Eye (tissue), 1 donor: ENCODE data around the gene GSTM3.
"Not testable (repeated sequence)": the region's sequence is repeated elsewhere in the genome, so short reads cannot be mapped to it uniquely, and the experiment has no call there.

ENCODE experiments used
- DNase-seq: peaks from one replicate; pipeline ENCODE4 v3.0.0-alpha.2; 2015

Gene GSTM3

GRCh38 chr1:109761227-109762038 lies 20.6 kb upstream of the GSTM3 start:
- peak; percentile 50 for DNase-seq

DNA sequence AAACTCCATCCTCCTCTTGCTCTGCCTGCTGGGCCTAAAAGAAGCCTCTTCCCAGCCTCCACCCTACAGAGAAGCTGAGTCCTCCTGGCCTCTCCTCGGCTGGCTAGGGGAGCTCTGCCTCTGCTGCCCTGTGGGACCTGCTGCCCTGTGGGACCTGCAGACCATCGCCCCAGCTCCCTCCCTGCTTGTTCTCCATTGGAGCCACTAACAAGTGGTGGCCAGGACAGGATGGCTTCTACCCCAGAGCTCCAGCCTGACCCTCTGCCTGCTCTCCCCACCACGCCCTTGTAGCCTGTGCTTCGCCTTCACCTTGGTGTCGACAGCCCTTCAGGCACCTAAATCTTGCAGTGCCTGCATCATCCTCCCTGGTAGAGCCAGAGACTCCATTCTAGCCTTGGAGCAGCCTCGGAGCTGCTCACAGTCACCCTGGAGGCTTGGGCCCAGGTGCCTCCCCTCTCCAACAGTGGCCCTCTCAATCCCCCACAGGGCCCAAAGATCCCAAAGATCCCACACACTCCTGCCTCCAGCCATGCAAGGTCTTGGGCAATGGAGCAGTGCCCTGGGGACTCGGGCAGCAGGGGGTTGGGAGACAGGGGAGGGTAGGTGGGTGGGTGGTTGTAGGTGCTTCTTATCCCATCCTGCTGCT lies 19.9 kb upstream of the GSTM3 start:
- DNase-seq, result no peak

DNA sequence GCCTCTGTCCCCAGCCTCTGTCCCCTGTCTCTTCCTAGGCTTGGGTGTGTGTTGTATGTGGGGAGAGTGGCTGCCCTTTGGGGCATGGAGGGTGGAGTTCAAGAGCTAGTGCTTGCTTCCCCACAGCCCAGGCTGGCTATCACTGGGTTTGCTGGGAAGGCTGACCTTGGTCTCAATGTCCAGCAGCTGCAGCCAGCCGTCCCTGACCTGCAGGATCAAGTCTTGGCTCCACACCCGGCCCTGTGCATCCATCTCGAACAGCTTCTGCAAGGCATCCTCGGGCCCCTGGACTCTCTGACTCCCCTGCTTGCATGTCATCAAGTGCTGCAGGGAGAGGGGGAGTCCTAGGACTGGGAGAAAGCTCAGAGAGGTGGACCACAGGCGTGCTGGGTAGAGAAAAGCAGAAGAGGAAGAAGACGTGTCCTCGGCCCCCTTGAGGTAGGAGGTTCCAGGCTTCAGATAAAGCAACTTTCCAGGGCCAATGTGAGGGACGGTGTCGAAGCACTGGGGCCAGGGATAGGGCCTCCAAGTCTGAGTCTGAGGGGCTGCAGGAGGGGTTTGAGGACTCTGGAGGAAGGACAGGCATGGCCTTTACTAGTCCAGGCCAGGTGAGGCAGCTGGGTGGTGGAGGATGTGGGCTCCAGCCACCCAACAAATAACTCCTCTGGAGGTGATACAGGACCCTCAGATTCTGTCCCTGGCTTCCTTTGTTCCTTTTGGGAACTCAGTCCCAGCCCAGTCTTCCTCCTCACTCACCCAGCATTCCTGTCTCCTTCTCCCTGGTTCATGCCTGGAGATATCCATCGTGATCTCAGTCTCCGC lies 18.9 kb upstream of the GSTM3 start:
- DNase-seq, result no peak

- no peak for DNase-seq
These were observed 17.3 kb upstream of the GSTM3 start for GRCh38 chr1:109757936-109758786.

DNA sequence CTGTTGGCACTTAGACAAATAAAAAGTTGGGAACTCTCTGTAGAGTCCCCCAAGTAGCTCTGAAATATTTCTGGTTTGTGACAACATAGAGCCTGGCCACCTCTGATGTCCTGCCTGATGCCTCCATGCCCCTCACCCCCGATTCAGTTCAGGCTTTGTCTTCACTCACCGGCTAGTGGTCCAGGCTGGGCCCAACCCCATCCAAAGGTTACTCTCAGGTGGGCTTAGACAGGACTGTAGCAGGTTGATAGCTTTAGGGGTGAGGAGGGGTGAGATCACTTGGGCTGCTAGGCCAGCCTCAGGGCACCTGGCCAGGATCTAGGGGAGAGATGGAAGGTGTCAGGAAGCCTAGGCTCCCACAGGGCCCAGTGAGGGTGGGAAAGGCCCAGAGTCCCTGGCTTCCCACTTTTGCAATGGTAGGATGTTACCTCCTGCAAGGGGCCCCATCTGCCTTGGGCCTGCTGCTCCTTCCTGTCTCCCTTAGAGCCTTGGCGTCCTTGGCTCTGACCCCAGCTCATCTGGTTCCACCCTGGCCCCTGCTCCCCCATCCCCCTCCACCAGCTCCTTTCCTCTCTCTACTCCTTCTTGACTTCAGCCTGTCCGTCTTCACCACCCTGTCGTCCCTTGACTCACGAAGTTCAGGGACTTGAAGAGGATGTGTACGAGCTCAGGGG lies 16.1 kb upstream of the GSTM3 start:
- DNase-seq, result no peak

DNA sequence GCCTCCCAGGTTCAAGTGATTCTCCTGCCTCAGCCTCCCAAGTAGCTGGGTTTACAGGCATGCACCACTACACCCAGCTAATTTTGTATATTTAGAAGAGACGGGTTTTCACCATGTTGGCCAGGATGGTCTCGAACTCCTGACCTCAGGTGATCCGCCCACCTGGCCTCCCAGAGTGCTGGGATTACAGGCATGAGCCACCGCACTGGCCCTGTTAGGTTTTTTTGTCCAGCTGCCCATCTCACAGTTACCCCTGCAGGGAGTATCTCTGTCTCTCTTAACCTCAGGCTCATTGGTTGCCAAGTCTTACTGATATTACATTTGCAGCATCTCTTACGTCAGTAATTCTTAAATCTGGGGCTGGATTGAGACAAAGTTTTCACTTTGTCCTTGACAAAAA lies 15.5 kb upstream of the GSTM3 start:
- not testable (repeated sequence) for DNase-seq

GRCh38 chr1:109754738-109755137 lies 13.9 kb upstream of the GSTM3 start:
- no peak for DNase-seq

DNA sequence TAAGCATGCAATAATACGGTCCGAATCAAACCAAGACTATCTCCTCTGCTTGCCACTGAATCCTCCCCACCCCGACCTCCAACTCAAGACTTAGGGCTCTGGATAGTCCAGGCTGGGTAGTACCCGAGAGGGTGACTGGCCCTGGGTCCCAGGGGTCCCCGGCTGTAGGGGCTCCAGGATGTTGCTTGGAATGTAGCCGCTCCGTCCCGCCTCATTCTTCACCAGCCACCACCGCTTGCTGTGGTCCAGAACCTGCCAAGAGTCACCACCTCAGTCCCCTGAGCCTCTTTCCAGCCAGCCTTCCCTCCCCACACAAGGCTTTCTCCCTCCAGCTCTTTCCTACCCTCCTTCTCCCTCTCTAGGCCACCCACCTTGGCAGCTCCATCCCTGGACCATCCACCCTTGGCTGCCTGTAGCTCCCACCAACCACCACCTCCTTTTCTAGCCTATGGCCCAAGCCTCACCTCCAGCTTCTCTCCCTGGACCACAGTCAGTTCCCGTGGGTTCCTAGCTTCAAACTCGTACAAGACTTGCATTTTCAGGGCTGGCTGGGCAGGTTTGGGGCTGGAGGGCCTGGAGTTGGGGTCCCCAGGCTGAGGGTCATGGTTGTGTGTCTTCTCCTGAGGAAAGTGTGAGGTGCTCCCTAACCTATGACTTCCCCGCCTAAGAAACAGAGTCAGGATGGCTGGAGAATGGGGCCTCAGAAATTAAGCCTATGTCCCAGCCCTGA lies 10.9 kb upstream of the GSTM3 start:
- DNase-seq, result no peak

DNA sequence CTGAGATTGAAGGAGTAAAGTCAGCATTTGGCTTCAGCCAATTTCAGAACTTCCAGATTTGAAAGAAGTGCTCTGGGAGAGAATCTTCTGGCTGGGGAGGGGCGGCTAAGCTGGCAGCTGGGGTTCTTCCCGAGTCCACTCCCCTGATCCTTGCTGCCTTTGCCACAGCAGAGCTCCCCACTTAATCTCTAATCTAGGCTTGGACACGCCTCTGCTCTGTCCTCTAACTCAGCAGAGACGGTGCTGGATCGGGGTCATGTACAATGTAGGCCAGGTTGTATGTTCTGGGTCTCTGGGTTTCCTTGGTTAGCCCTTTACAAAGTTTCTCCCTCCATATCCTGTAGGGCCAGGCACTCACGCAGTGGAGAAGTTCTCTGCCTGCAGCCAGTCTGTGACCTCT lies 10.1 kb upstream of the GSTM3 start:
- DNase-seq, result no peak

GRCh38 chr1:109750241-109750882 lies 9.5 kb upstream of the GSTM3 start:
- no peak for DNase-seq

- no peak for DNase-seq
These were observed 8.4 kb upstream of the GSTM3 start for GRCh38 chr1:109749221-109749620.

- DNase-seq, result not testable (repeated sequence)
These were observed 7.5 kb upstream of the GSTM3 start for GRCh38 chr1:109748311-109748710.

DNA sequence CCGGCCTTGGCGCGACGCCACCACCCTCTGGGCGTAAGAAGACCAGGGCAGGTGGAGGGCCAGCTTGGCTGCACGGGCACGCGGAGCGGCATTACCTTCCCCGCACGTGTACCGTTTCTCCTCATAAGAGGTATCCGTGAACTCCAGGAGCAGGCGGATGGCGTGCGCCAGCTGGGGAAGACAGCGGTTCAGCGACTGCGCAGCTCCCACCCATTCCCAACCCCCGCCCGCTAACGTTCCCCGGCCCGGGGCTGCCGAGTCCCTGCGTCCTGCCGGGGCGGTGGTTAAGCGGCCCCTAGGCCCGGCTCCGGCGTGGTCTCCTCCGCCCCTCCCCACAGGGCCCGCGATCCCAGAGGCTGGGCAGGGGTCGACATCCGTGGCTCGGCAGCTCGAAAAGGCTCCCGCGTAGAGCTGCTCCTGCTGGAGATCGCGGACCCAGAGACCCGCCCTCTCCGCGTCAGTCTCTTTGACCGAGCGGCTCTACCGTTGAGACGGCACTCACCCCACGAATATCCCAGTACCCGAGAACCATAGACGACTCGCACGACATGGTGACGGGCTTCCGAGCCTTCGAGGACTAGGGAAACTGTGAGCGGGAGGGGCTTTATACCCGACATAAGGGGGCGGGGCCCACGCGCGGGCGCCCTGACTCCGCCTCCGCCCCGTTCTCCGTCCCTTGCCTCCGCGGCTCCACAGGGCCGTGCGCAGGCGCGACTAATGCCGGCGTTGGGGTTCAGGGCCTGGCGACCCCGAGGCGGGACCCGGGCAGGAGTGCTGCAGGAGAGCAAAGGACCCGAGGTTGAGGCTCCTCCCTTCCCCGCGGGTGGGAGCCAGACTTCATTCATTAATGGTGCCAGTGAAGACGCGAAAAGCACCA lies 862 bp downstream of the GSTM3 start:
- peak; percentile 96 for DNase-seq

GRCh38 chr1:109733236-109733870 lies 7.5 kb downstream of the GSTM3 start:
- DNase-seq, result no peak

DNA sequence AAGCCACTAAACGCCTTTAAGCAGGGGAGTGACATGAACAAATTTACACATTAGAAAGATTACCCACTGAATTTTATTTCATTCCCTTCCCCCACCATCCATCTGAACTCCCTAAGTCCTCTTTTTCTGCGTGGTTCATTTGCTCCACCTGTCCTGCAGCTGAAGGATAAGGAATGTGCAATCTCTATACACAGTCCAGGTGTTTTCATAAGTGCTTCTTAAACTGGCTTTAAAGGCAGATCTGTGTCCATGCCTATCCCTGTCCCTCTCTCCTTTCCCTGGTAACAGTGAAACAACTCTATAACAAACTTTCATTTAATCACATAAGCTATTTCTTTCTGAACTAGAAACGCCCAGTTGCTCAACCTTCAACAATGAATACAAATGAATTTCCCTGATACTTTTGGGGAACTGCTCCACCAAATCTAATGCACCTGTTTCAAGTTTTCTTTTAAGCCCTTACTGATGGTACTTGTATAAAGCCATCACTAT lies 8.4 kb downstream of the GSTM3 start:
- DNase-seq, result no peak

DNA sequence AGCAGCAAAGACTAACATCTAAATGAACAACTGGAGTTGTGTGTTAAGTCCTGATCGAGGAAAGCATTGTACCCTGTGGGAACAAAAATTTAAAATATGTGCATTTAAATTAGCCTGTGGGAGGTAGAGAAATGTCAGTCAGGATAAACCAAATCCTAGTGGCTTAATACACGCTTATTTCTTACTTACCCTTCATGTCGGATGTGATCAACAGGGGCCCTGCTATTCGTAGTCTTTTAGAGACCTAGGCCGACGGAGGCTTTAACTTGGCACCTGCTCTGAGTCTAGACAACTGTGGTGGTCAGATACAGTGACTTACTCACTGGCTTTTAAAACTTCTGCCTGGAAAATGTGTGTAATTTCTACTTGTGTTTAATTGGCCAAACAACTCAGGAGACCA lies 10.2 kb downstream of the GSTM3 start:
- no peak for DNase-seq

DNA sequence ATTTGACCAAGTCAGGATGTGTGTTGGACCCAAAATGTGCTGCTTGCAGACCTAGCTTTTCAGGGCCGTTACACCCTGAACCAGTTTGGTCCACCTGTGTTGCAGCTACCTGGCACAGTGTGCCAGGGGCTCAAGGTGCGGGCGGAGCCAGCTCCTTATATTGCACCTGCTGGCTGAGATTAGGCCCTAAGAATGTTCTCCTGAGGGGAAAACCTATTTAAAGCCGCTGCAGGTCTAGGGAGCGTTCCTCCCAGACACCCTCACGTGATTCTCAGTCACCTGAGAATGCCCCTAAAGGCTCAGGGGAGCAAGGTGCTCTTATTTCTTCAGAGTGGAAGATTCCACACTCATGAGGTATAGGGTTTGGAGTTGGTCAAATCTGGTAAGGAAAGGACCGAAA lies 12.0 kb downstream of the GSTM3 start:
- no peak for DNase-seq

GRCh38 chr1:109726728-109727373 lies 14.0 kb downstream of the GSTM3 start:
- DNase-seq, result no peak

GRCh38 chr1:109726007-109726406 lies 14.8 kb downstream of the GSTM3 start:
- no peak for DNase-seq
